ENCODE results near the gene SRBD1.

The SRBD1 gene

DNA sequence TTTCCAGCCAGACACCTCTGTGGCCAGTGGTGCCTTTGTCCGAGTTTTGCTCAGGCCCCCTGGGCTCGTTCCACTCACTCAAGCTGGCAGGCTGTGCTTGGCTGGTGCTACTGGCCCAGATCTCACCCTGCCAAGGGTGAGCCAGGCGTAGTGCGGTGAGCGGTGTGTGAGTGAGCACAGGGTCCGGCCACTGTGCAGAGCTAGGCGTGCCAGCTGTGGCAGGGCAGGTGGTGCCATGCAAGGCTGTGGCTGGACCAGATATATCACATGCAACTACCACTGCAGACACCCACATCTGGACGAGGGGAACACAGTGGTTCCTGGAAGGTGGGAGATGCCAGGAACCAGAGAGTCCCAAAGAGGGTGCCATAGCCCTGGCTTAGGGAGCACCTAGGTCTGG lies 70.1 kb downstream of the SRBD1 start:
- Histone ChIP-seq H3K27ac (ENCODE audit: low read length) (no peak overlapping the region), H3K4me1 (ENCODE audit: low read length) (peaks cover 5% of the 10 kb centered on the region; the same call in 1 of the 2 replicates), H3K79me2 (ENCODE audit: low read length) (no peaks in the 10 kb centered on the region), H3F3A (ENCODE audit: insufficient read depth, low read length) (no peaks in the 10 kb centered on the region), H3K27me3 (replicated peaks; ENCODE audit: insufficient read depth, low read length) (no peaks in the 10 kb centered on the region), H3K9me3 (replicated peaks; ENCODE audit: insufficient read depth, low read length) (no peaks in the 10 kb centered on the region), H3K4me3 (ENCODE audit: low read length) (no peak overlapping the region), H3K9ac (ENCODE audit: low read length) (no peak overlapping the region), H3K9me2 (replicated peaks; ENCODE audit: insufficient read depth, low read length) (no peaks in the 10 kb centered on the region), H3K4me2 (ENCODE audit: low read depth, low read length) (no peak overlapping the region), H4K20me1 (ENCODE audit: insufficient read depth, low read length) (no peaks in the 10 kb centered on the region), H3K36me3 (replicated peaks; ENCODE audit: insufficient read depth, low read length) (peaks cover 6% of the 10 kb centered on the region; the same call in 1 of the 2 replicates), H2AFZ (ENCODE audit: low read length) (no peak overlapping the region)
- no peak for DNase-seq
- TF ChIP-seq EZH2phosphoT487 (IDR thresholded peaks at IDR 0.05; ENCODE audit: low read length) (no peak), EZH2 (optimal IDR thresholded peaks at IDR 0.05; ENCODE audit: low read depth, low read length) (no peak)
- TF ChIP-seq, protein P1, sequence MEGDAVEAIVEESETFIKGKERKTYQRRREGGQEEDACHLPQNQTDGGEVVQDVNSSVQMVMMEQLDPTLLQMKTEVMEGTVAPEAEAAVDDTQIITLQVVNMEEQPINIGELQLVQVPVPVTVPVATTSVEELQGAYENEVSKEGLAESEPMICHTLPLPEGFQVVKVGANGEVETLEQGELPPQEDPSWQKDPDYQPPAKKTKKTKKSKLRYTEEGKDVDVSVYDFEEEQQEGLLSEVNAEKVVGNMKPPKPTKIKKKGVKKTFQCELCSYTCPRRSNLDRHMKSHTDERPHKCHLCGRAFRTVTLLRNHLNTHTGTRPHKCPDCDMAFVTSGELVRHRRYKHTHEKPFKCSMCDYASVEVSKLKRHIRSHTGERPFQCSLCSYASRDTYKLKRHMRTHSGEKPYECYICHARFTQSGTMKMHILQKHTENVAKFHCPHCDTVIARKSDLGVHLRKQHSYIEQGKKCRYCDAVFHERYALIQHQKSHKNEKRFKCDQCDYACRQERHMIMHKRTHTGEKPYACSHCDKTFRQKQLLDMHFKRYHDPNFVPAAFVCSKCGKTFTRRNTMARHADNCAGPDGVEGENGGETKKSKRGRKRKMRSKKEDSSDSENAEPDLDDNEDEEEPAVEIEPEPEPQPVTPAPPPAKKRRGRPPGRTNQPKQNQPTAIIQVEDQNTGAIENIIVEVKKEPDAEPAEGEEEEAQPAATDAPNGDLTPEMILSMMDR (IDR thresholded peaks at IDR 0.05; ENCODE audit: low read length) = no peak

DNA sequence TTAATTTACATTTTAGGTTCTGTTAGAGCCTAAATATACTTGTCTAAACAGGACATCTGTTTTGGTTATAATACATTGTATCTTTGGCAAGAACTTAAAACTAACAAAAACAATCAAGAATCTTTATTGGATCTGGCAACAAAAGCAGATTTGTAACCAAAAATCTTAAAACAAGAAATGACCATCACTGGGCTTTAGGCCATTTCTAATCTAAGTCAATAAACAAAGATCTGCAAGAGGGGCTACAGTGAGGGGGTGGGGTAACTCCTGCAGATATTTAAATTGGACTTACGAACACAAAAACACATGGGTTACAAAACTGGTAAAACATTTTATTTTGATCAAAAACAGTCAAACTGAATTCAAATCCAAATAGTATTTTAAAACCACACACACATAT lies 77.3 kb downstream of the SRBD1 start:
- no peak overlapping the region for H3K4me2 ChIP-seq (ENCODE audit: low read depth, low read length)
- no peak for DNase-seq

DNA sequence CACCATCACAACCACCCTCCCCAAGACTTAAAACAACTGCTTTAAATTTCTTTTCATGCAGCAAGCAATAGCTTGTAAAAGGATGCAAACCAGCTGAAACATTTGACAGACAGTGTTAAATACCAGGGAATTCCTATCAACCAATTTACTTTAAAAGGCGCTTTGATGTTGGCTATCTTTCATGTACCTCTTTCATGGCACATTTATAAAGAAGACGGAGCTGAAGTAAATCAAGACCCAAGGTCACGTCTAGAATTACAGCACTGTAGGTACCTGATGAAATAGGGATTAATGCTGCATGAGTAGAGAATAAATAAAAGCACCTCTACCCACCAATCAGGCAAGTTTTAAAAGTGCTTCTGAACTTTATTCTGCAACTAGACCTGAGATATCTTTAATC lies 78.9 kb downstream of the SRBD1 start:
- no peaks in the 10 kb centered on the region for H3K36me3 ChIP-seq (replicated peaks; ENCODE audit: insufficient read depth, low read length)
- no peaks in the 10 kb centered on the region for H3K9me3 ChIP-seq (replicated peaks; ENCODE audit: insufficient read depth, low read length)
- H3K9me2 ChIP-seq (replicated peaks; ENCODE audit: insufficient read depth, low read length) = no peaks in the 10 kb centered on the region
- no peak for DNase-seq
- no peak overlapping the region for H3K4me3 ChIP-seq (ENCODE audit: low read length)
- H3K27ac ChIP-seq (ENCODE audit: low read length) = no peak overlapping the region
- no peak overlapping the region for H3K9ac ChIP-seq (ENCODE audit: low read length)
- H2AFZ ChIP-seq (ENCODE audit: low read length) = no peak overlapping the region
- no peaks in the 10 kb centered on the region for H3K27me3 ChIP-seq (replicated peaks; ENCODE audit: insufficient read depth, low read length)
- no peaks in the 10 kb centered on the region for H4K20me1 ChIP-seq (ENCODE audit: insufficient read depth, low read length)
- H3F3A ChIP-seq (ENCODE audit: insufficient read depth, low read length) = no peaks in the 10 kb centered on the region
- H3K4me2 ChIP-seq (ENCODE audit: low read depth, low read length) = no peak overlapping the region
- H3K4me1 ChIP-seq (ENCODE audit: low read length) = no peaks in the 10 kb centered on the region
- no peaks in the 10 kb centered on the region for H3K79me2 ChIP-seq (ENCODE audit: low read length)
- no peak for TF ChIP-seq EZH2 (optimal IDR thresholded peaks at IDR 0.05; ENCODE audit: low read depth, low read length)
- TF ChIP-seq, protein P1 (IDR thresholded peaks at IDR 0.05; ENCODE audit: low read length) = no peak
- TF ChIP-seq EZH2phosphoT487 (IDR thresholded peaks at IDR 0.05; ENCODE audit: low read length) = no peak

More for the DNA sequence above, 77.3 kb downstream of the SRBD1 start:
- H3K4me1 ChIP-seq (ENCODE audit: low read length) = no peaks in the 10 kb centered on the region
- no peak overlapping the region for H2AFZ ChIP-seq (ENCODE audit: low read length)
- H3K9me3 ChIP-seq (replicated peaks; ENCODE audit: insufficient read depth, low read length) = no peaks in the 10 kb centered on the region
- no peaks in the 10 kb centered on the region for H3K79me2 ChIP-seq (ENCODE audit: low read length)
- H3K9ac ChIP-seq (ENCODE audit: low read length) = no peak overlapping the region
- no peaks in the 10 kb centered on the region for H3K9me2 ChIP-seq (replicated peaks; ENCODE audit: insufficient read depth, low read length)
- no peak overlapping the region for H3K27ac ChIP-seq (ENCODE audit: low read length)
- H3K27me3 ChIP-seq (replicated peaks; ENCODE audit: insufficient read depth, low read length) = no peaks in the 10 kb centered on the region
- H3F3A ChIP-seq (ENCODE audit: insufficient read depth, low read length) = no peaks in the 10 kb centered on the region
- H3K36me3 ChIP-seq (replicated peaks; ENCODE audit: insufficient read depth, low read length) = no peaks in the 10 kb centered on the region
- no peak for TF ChIP-seq EZH2 (optimal IDR thresholded peaks at IDR 0.05; ENCODE audit: low read depth, low read length)
- TF ChIP-seq EZH2phosphoT487 (IDR thresholded peaks at IDR 0.05; ENCODE audit: low read length) = no peak
- TF ChIP-seq, protein P1 (IDR thresholded peaks at IDR 0.05; ENCODE audit: low read length) = no peak
- no peak overlapping the region for H3K4me3 ChIP-seq (ENCODE audit: low read length)
- H4K20me1 ChIP-seq (ENCODE audit: insufficient read depth, low read length) = no peaks in the 10 kb centered on the region

Measured in MM.1S (cell line).